Activated CD4-positive, CD25-positive, alpha-beta regulatory T cell (primary cell): ENCODE data around the gene HIVEP3.

Experiments
- DNase-seq, 4 experiments: peaks; one replicate each; lab custom pipeline; 2025; lab: John Stamatoyannopoulos, UW

HIVEP3 gene

GRCh38 chr1:41731516-41732030 is 187.1 kb downstream of the HIVEP3 start:
- no peak for DNase-seq

DNA sequence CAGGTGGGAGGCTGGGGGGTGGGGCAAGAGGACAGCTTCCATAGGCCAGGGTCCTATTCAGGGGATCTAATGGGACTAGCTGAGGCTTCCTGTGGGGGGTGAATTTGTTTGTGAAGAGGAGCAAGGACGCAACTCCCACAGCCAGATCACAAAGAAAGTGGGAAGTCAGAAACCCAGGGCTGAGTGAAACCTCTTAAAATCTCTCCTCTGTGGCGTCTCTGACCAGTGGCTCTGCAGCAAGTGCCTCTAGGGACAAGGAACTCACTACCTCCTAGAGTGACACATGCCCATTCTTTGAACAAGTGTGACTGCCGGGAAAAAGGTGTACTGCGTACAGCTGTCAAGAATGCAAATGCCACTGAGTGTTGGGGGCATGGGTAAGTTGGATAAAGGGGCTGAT is 187.9 kb downstream of the HIVEP3 start:
- no peak for DNase-seq

DNA sequence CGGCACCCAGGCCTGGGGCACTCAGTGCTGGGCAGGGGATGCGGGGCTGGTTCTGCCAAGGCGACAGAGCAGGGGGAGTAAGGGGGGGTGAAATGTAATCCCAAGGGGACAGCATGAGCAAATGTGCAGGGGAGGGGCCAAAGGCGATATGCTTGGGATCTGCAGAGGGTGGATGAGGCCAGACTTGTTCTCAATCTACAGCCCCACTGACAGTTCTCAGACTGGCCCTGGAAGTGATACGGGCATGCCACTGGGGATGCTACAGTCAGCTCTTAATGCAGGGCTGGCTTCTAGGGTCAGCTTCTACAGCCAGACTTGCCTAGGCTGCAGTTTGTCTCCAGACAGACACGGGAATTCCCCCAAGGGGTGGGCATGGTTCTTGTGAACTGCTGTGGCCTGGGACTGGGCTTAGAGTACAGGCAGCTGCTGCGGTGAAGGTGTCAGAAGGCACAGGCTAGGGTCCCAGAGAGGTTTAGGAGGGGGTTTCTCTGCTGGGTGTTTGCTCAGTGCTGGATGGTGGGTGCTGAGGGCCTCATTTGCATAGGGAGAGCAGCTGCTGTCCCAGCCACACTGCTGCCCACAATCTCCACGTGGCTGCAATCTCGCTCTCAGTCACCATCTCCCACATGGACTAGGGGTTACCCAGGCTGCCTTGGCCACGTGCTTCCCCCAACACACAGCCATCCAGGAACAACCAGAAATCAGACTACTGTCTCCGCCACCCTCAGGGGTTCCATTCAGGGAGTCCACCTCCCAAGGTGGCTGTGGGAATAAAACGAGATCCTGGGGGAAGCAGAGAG is 190.1 kb downstream of the HIVEP3 start:
- DNase-seq: peak in 1 of 4 experiments; percentile 20

- DNase-seq: no peak
Observed at GRCh38 chr1:41727749-41728115, 191.0 kb downstream of the HIVEP3 start.

GRCh38 chr1:41726899-41727748 is 191.6 kb downstream of the HIVEP3 start:
- peak in 1 of 4 experiments; percentile 12 for DNase-seq

DNA sequence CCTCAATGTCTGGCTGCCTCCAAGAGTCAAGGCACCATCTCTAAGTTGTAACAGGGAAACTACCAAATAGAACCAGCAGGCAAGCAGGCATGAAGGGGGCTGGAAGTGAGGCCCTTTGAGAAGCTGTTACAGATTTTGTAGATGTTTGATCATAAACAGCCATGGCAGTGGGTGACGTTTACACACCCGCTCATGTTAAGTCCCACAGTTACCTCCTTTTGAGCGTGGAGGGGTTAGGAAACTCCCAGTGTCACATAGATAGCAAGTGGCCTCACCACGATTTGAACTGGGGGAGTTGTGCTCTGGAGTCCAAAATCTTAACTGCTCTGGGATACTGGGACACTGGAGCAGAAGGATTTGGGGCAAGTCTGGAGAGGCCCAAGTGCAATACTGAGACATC is 192.4 kb downstream of the HIVEP3 start:
- no peak for DNase-seq

DNA sequence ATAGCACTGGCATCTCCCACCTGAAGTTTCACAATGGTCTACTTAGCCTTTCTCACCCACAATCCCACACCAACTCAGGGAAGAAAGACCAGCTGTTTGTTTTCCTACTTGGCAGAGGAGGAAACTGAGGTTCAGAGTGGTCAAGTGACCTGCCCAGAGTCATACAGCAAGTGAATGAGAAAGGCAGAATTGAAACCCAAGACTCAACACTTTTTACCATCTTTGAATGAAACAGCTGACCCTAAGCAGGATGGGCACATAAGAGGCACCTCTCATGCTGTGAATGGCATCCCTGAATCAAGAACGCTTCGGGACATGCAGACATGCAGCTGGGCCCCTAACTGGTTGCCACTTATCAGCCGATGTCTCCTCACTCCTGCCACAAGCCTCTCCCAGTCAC is 193.8 kb downstream of the HIVEP3 start:
- DNase-seq: no peak

DNA sequence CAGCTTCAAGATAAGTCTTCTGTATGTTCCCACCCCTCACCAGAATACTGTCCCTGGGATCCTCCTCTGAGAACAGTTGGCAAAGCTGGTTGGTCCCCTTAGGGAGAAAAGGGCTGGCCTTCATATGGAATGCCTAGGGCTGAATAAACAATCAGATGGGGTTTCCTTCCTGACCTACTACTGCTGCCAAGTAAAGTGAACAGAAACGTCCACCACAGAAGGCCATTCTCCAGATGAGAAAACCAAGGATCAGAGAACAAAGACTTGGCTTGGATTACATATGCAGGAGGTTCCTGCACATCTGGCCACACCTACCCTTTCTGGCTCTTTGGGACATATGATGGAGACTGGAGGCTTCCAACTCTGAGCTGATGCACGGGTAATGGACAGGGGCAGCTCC is 194.5 kb downstream of the HIVEP3 start:
- DNase-seq: no peak

- DNase-seq: no peak
Observed at GRCh38 chr1:41723786-41724185, 194.9 kb downstream of the HIVEP3 start.

GRCh38 chr1:41722184-41722583 is 196.5 kb downstream of the HIVEP3 start:
- DNase-seq: no peak

DNA sequence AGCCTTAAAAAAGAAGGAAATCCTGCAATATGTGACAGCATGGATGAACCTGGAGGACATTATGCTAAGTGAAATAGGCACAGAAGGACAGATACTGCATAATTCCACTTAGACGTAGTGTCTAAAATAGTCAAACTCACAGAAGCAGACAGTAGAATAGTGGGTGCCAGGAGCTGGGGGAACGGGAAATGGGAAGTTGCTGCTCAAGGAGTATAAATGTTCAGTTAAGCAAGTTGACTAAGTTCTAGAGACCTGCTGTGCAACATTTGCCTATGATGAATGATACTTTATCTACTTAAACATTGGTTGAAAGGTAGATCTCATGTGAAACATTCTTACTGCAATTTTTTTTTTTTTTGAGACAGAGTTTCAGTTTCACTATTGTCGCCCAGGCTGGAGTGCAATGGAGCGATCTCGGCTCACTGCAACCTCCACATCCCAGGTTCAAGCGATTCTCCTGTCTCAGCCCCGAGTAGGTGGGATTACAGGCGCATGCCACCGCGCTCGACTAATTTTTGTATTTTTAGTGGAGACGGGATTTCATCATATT is 197.8 kb downstream of the HIVEP3 start:
- no peak for DNase-seq

DNA sequence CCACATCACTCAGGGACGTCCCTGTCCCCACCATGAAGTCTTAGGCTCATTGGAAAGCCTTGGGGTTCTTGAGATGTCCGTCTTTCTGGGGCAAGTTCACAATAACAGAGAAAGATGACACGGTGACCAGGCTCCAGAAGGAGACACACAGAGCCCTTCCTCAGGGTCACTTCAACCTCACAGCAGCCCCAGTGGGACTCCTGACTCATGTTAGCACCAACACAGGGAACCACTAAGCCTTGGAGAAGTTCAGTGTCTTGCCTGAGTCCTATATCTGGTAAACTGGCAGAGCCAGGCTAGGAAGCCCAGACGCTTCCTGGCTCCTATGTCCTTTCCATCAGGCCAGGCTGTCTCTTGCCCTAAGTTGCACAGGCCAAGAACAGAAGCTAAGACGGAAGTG is 199.1 kb downstream of the HIVEP3 start:
- no peak for DNase-seq

DNA sequence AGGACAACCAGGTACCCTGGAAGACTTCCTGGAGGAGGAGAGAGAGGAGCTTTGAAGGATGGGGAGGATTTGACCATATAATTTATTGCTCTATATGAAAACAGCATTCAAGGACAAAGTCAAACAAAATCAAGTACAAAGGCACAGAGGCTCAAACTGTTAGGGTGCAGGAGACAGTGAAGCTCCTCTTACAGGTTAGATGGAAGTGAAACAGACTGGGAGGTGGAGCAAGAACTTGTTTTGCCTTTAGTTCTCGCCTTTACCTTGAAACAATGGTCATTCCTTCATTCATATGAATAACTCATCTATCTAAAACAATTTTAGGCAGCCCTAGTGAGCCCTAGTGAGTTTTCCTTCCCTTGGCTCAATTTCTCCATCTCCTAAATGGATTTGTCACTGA is 199.6 kb downstream of the HIVEP3 start:
- no peak for DNase-seq

DNA sequence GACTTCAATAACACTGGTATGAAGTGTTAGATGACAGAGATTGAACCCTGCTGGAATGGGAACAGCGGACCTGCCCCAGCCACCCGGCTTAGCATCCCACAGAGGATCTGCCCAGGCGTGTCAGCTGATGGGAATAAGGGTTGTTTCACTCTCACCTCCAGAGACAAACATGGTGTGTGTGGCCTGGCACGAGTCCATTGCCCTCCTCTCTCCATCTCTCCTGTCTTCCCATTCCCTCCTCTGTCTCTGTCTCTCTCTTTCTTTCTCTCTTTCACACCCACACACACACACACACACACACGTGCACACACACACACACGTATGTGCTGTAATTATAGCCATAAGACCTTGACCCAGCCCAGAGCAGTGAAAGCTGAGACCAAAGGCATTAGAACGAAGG is 200.2 kb downstream of the HIVEP3 start:
- no peak for DNase-seq

- DNase-seq: no peak
Observed at GRCh38 chr1:41716188-41717130, 202.3 kb downstream of the HIVEP3 start.

DNA sequence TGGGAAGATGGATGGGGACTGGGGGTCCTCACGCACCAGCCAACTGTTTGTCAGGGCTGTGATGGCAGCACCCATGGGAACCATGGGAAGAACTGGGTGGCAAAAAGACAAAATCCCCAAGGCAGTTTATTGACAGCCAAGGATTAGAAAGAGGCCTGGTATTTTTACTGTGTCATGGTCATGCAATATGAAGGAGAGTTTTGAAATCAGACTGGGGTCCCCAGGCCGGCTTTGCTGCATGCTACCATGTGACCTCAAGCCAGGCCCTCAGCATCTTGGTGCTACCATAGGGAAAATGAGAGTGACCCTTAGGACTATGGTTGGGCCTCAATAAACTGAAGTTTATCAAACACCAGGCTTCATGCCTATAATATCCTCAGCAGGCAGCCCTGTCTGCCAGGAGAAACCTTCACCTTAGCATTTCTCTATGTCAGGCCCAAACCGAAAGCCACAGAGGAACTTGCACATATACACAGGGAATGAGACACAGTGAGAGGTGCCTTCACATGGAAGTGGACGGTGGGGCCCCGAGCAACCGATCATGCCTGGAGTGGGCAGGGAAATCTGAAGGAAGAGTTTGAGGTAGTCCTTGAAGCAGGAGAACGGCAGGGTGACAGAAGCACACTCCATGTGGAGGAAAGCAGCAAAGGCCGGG is 203.2 kb downstream of the HIVEP3 start:
- DNase-seq: no peak

DNA sequence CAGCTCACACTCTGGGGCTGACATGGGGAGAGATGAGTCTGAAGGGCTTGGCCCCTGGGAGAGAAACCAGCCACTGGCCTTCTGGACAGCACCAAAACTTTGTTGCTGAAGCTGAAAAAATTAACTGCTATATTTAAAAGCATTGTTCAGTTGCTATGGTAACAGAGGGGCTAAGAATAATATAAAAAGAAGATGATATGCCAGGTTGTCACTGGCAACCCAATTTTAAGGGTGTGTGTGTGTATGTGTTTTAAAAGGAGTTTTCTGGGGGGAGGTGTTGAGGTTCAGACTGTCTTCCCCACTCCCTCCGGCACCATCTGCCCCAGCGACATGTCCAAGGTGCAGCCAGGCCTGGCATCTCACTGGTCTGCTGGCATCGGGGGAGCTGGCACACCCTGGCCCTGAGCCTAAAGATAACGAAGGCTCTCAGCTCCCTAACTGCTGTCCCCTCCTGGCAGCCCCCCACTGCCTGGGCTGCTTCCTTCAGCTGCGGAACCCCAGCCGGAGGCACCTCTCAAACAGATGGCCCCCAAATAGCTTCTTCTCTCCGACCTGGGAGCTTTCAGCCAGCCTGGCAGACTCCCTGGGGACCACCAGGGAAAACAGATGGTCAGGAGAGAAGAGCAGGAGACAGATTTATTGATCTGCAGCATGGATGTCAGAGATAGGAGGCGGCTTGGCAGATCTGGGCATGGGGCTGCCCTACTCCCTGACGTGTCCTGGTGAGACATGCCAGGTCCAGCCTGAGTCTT is 203.9 kb downstream of the HIVEP3 start:
- DNase-seq: no peak

DNA sequence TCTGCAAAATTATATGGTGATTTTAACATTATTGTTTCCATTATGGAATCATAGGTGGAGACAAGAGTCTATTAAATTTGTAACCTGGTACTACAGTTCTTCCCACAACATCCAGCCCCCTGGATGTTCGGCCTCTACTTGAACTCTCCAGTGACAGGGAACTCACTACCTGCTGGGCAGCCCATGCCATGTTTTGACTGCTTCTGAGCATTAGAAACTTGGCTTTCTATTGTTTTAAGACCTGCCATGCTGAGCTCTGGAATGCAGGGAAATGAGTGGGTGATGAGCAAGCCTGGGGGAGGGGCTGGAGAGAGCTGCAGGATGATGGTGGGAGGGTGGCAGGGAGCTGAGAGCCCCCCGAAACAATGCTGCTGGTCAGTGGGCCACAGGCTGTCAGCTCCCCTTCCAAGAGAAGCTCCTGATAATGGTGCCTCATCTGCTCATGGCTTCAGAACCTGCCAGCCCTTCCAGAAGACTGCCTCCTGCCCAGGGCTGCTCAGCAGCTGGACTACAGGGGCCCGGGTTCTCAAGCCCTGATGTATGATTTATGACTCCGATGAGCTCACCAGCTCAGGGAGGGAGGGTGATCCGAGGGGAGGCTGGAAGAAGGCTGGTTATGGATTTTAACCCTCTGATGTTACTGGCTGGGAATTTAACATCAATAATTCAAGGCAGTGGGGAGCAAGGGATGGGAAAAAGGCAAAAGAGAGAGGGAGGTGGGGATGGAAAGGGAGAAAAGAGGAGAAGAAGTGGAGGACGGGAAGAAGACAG is 205.0 kb downstream of the HIVEP3 start:
- no peak for DNase-seq

- DNase-seq: no peak
Observed at GRCh38 chr1:41713141-41713540, 205.6 kb downstream of the HIVEP3 start.

GRCh38 chr1:41712695-41713094 is 206.0 kb downstream of the HIVEP3 start:
- no peak for DNase-seq
